Right cardiac atrium (tissue), 5 donors: ENCODE data around the gene PITPNB. TPM values are rescaled to one million over a fixed set of nuclear protein-coding genes. Genes with fewer than 3 reads are reported as not detected.

Experiments
- ATAC-seq, 2 donors: fragments of 200-7000 bp; cut with Tn5 transposase; one replicate each; pipeline versions ENCODE4 v1.8.0 to v1.9.1; 2020; ENCODE audit warnings: moderate library complexity in 2 of 2, mild to moderate bottlenecking in 1 of 2
- DNase-seq, 3 donors: peaks; one replicate each; pipeline ENCODE4 v3.0.0-alpha.2; 2020
- H3K27ac ChIP-seq: one replicate; pipeline ENCODE4 v1.5.1; 2013; ENCODE audit warnings: mild to moderate bottlenecking, low read length, control low read depth, moderate library complexity
- H3K27me3 ChIP-seq: one replicate; pipeline ENCODE4 v1.6.1; 2013; ENCODE audit not compliant: control insufficient read depth, insufficient read depth
- H3K4me1 ChIP-seq: one replicate; pipeline ENCODE4 v1.6.1; 2013; ENCODE audit warnings: low read length; ENCODE audit not compliant: control insufficient read depth, insufficient read depth
- H3K4me3 ChIP-seq: one replicate; pipeline ENCODE4 v1.5.1; 2013; ENCODE audit warnings: low read length, control low read depth
- H3K9me3 ChIP-seq: one replicate; pipeline ENCODE4 v1.6.1; 2013; ENCODE audit warnings: low read length; ENCODE audit not compliant: control insufficient read depth
- WGBS: extraction: QIAGEN DNeasy Blood & Tissue Kit; methylation state at CpG from one replicate; pipeline ENCODE4 v1.1.7; 2013; 5-methylcytosine and 5-hydroxymethylcytosine counted together
- intact Hi-C, 4 donors: fragments of 100-400 bp; cut with DNase I; formaldehyde crosslinking; loops; one replicate each; pipeline versions ENCODE4 v1.11.0 to v1.14.0; 2022 to 2023
- polyA plus RNA-seq: library from polyadenylated mRNA; stranded (reverse); fragments of 200-250 nt; gene quantifications from one replicate; pipeline ENCODE4 v1.2.3, GENCODE V29; 2013
- total RNA-seq, 4 donors: library from RNA; stranded (reverse); fragmentation: NEBNext Ultra II Directional; extraction: Animal tissue kit (Norgen Biotek cat#: 25700); gene quantifications; one replicate each; pipeline ENCODE4 v1.2.1, GENCODE V29; 2021
- donor health status: healthy with polysubstance abuse.
- donor health status: DM: no; HTN: yes; CAD: no.
- donor health status: DM: no; HTN: no; CAD: no.
- donor health status: DM: no; HTN: yes; CAD: no; lungs with severe emphysema.
- donor health status: DM: yes; HTN: yes; CAD: no.

PITPNB gene
- total and polyA plus RNA-seq, 5 donors, result 24.5 to 92.7 (median 78.1) TPM

- Histone ChIP-seq H3K4me1 (peaks cover 5% of the 10 kb centered on the region), H3K27ac (peak overlapping the region; percentile 66), H3K9me3 (no peaks in the 10 kb centered on the region), H3K4me3 (peak overlapping the region; percentile 80), H3K27me3 (no peaks in the 10 kb centered on the region)
- ATAC-seq (peak; percentile 76 to 87), DNase-seq (peak; percentile 64 to 84 (median 81))
- WGBS, result under 1% methylated on average over 60 of the region's 60 CpGs
- intact Hi-C loops, result loop anchor here in 2 of 4 donors (5.0 to 10.0 kb wide), 2 partner anchors 36 to 86 kb away; no protein-coding TSS in a partner anchor
Measured at GRCh38 chr22:27918341-27919221, 475 bp downstream of the PITPNB start.

GRCh38 chr22:27915986-27916385 lies 3.1 kb downstream of the PITPNB start:
- H3K9me3 ChIP-seq, result no peaks in the 10 kb centered on the region
- ATAC-seq, result no peak
- H3K4me1 ChIP-seq, result peaks cover 6% of the 10 kb centered on the region
- DNase-seq, result no peak
- no peak overlapping the region for H3K27ac ChIP-seq
- no peak overlapping the region for H3K4me3 ChIP-seq
- no peaks in the 10 kb centered on the region for H3K27me3 ChIP-seq
- intact Hi-C loops, result loop anchor here in 2 of 4 donors (5.0 to 10.0 kb wide), 2 partner anchors 34 to 89 kb away; no protein-coding TSS in a partner anchor

GRCh38 chr22:27913162-27913741 lies 5.8 kb downstream of the PITPNB start:
- intact Hi-C loops, result loop anchor here in 1 of 4 donors (10.0 kb wide), 1 partner anchor 92 kb away; no protein-coding TSS in a partner anchor
- H3K27me3 ChIP-seq, result no peaks in the 10 kb centered on the region
- H3K4me1 ChIP-seq, result peaks cover 4% of the 10 kb centered on the region
- no peaks in the 10 kb centered on the region for H3K9me3 ChIP-seq
- peak; percentile 91 to 94 for ATAC-seq
- H3K4me3 ChIP-seq, result no peak overlapping the region
- H3K27ac ChIP-seq, result peak overlapping the region; percentile 34
- no peak for DNase-seq

GRCh38 chr22:27912101-27912500 lies 7.0 kb downstream of the PITPNB start:
- Histone ChIP-seq H3K4me3 (no peak overlapping the region), H3K27ac (no peak overlapping the region), H3K4me1 (peaks cover 2% of the 10 kb centered on the region), H3K27me3 (no peaks in the 10 kb centered on the region), H3K9me3 (no peaks in the 10 kb centered on the region)
- ATAC-seq, result no peak
- intact Hi-C loops, result loop anchor here in 1 of 4 donors (10.0 kb wide), 1 partner anchor 93 kb away; no protein-coding TSS in a partner anchor
- DNase-seq, result no peak

GRCh38 chr22:27911330-27911729 lies 7.7 kb downstream of the PITPNB start:
- no peak overlapping the region for H3K4me3 ChIP-seq
- 91% methylated on average over 1 of the region's 1 CpG for WGBS
- H3K4me1 ChIP-seq, result peaks cover 2% of the 10 kb centered on the region
- H3K9me3 ChIP-seq, result no peaks in the 10 kb centered on the region
- ATAC-seq, result no peak
- no peak for DNase-seq
- H3K27ac ChIP-seq, result no peak overlapping the region
- intact Hi-C loops, result loop anchor here in 1 of 4 donors (10.0 kb wide), 1 partner anchor 93 kb away; no protein-coding TSS in a partner anchor
- no peaks in the 10 kb centered on the region for H3K27me3 ChIP-seq

GRCh38 chr22:27906241-27906640 lies 12.8 kb downstream of the PITPNB start:
- Histone ChIP-seq H3K27me3 (no peaks in the 10 kb centered on the region), H3K4me3 (no peak overlapping the region), H3K9me3 (no peaks in the 10 kb centered on the region), H3K27ac (no peak overlapping the region), H3K4me1 (no peaks in the 10 kb centered on the region)
- intact Hi-C loops, result loop anchor here in 1 of 4 donors (10.0 kb wide), 1 partner anchor 59 kb away; no protein-coding TSS in a partner anchor
- ATAC-seq (no peak), DNase-seq (no peak)
- 49% methylated on average over 2 of the region's 2 CpGs for WGBS

- WGBS, result 73% methylated on average over 4 of the region's 4 CpGs
- H3K4me1 ChIP-seq, result no peaks in the 10 kb centered on the region
Measured at GRCh38 chr22:27905653-27906052, 13.4 kb downstream of the PITPNB start.

GRCh38 chr22:27903805-27904473 lies 15.1 kb downstream of the PITPNB start:
- no peak for DNase-seq
- no peak overlapping the region for H3K4me3 ChIP-seq

More at GRCh38 chr22:27905653-27906052, 13.4 kb downstream of the PITPNB start:
- ATAC-seq (peak; percentile 35 to 38), DNase-seq (no peak)
- H3K9me3 ChIP-seq, result no peaks in the 10 kb centered on the region
- H3K27ac ChIP-seq, result no peak overlapping the region
- H3K4me3 ChIP-seq, result no peak overlapping the region
- intact Hi-C loops, result loop anchor here in 1 of 4 donors (10.0 kb wide), 1 partner anchor 59 kb away; no protein-coding TSS in a partner anchor
- no peaks in the 10 kb centered on the region for H3K27me3 ChIP-seq

GRCh38 chr22:27900153-27900552 lies 18.9 kb downstream of the PITPNB start:
- Histone ChIP-seq H3K4me3 (no peak overlapping the region), H3K9me3 (no peaks in the 10 kb centered on the region), H3K27me3 (no peaks in the 10 kb centered on the region), H3K4me1 (peaks cover 4% of the 10 kb centered on the region), H3K27ac (no peak overlapping the region)
- DNase-seq (no peak), ATAC-seq (no peak)
- intact Hi-C loops, result loop anchor here in 1 of 4 donors (10.0 kb wide), 1 partner anchor 65 kb away; no protein-coding TSS in a partner anchor
- 96% methylated on average over 1 of the region's 1 CpG for WGBS

More at GRCh38 chr22:27903805-27904473, 15.1 kb downstream of the PITPNB start:
- WGBS, result 81% methylated on average over 3 of the region's 3 CpGs
- ATAC-seq, result no peak
- Histone ChIP-seq H3K9me3 (no peaks in the 10 kb centered on the region), H3K27me3 (no peaks in the 10 kb centered on the region), H3K4me1 (no peaks in the 10 kb centered on the region), H3K27ac (no peak overlapping the region)
- intact Hi-C loops, result loop anchor here in 1 of 4 donors (10.0 kb wide), 1 partner anchor 61 kb away; no protein-coding TSS in a partner anchor

GRCh38 chr22:27896245-27896644 lies 22.8 kb downstream of the PITPNB start:
- WGBS, result 70% methylated on average over 6 of the region's 6 CpGs
- no peaks in the 10 kb centered on the region for H3K9me3 ChIP-seq
- H3K4me3 ChIP-seq, result no peak overlapping the region
- DNase-seq, result peak in 1 of 3 donors; percentile 68
- intact Hi-C loops, result no loop called here
- peaks cover 4% of the 10 kb centered on the region for H3K4me1 ChIP-seq
- H3K27me3 ChIP-seq, result no peaks in the 10 kb centered on the region
- ATAC-seq, result no peak
- H3K27ac ChIP-seq, result no peak overlapping the region
